Keratinocyte (primary cell): Measurements from ENCODE around the gene C11orf91. TPM values are rescaled to one million over a fixed set of nuclear protein-coding genes. Genes with fewer than 3 reads are reported as not detected.

Source experiments
- DNase-seq: peaks from one replicate; pipeline ENCODE4 v3.0.0-alpha.2; 2011; ENCODE audit warnings: low read depth, missing footprints, low spot score
- FAIRE-seq: peaks from 2 replicates; lab custom pipeline; 2011; peaks lifted over from hg19 to GRCh38; lab: Jason Lieb, UNC
- H2AFZ ChIP-seq: 2 replicates; pipeline ENCODE4 v1.6.0; 2012; ENCODE audit warnings: low read length, control low read depth, inconsistent platforms; ENCODE audit not compliant: control insufficient read depth
- H3K27ac ChIP-seq: 2 replicates; pipeline ENCODE4 v1.5.1; 2011; ENCODE audit warnings: low read length; ENCODE audit not compliant: control insufficient read depth, insufficient read depth
- H3K27me3 ChIP-seq: 3 replicates; pipeline ENCODE4 v1.6.0; 2011; ENCODE audit warnings: low read length; ENCODE audit not compliant: control insufficient read depth, insufficient read depth; ENCODE audit errors: extremely low read depth
- H3K36me3 ChIP-seq, 2 experiments: 2 replicates in 1 of 2; 3 replicates in 1 of 2; pipeline ENCODE4 v1.5.1; 2011; ENCODE audit warnings: low read length in 2 of 2, mild to moderate bottlenecking in 1 of 2; ENCODE audit not compliant: control insufficient read depth in 2 of 2, insufficient read depth in 2 of 2; ENCODE audit errors: extremely low read depth in 1 of 2
- H3K4me1 ChIP-seq: 3 replicates; pipeline ENCODE4 v1.5.1; 2011; ENCODE audit warnings: low read length; ENCODE audit not compliant: control insufficient read depth, insufficient read depth; ENCODE audit errors: extremely low read depth
- H3K4me2 ChIP-seq: 3 replicates; pipeline ENCODE4 v1.6.0; 2011; ENCODE audit warnings: low read depth, low read length; ENCODE audit not compliant: control insufficient read depth, insufficient read depth; ENCODE audit errors: extremely low read depth
- H3K4me3 ChIP-seq, 3 experiments: fragments of 200-600 bp in 1 of 3; sonication (generic) in 1 of 3; 2 replicates in 2 of 3; 3 replicates in 1 of 3; pipeline ENCODE4 v1.5.1; 2011 to 2016; ENCODE audit warnings: low read length in 3 of 3, mild to moderate bottlenecking in 3 of 3, control low read depth in 2 of 3, inconsistent platforms in 1 of 3, low read depth in 1 of 3, mixed read lengths in 1 of 3, mixed run types in 1 of 3, moderate library complexity in 1 of 3; ENCODE audit not compliant: control insufficient read depth in 2 of 3, insufficient read depth in 2 of 3; ENCODE audit errors: extremely low read depth in 1 of 3
- H3K79me2 ChIP-seq: 2 replicates; pipeline ENCODE4 v1.6.0; 2012; ENCODE audit warnings: low read length; ENCODE audit not compliant: control insufficient read depth, insufficient read depth
- H3K9ac ChIP-seq: 3 replicates; pipeline ENCODE4 v1.6.0; 2011; ENCODE audit warnings: low read length; ENCODE audit not compliant: control insufficient read depth, insufficient read depth; ENCODE audit errors: extremely low read depth
- H3K9me1 ChIP-seq: 3 replicates; pipeline ENCODE4 v1.6.0; 2011; ENCODE audit warnings: low read length; ENCODE audit not compliant: control insufficient read depth, insufficient read depth; ENCODE audit errors: extremely low read depth
- H3K9me3 ChIP-seq: 2 replicates; pipeline ENCODE4 v1.5.1; 2012; ENCODE audit warnings: low read depth, low read length; ENCODE audit not compliant: control insufficient read depth
- H4K20me1 ChIP-seq: 3 replicates; pipeline ENCODE4 v1.6.0; 2011; ENCODE audit warnings: low read length; ENCODE audit not compliant: control insufficient read depth, insufficient read depth; ENCODE audit errors: extremely low read depth
- CTCF ChIP-seq, 3 experiments: IDR thresholded peaks in 1 of 3; conservative IDR thresholded peaks in 1 of 3; optimal IDR thresholded peaks in 1 of 3; 2 replicates in 2 of 3; 3 replicates in 1 of 3; pipeline versions ENCODE3 to v1.5.1; 2011; ENCODE audit warnings: low read length in 3 of 3, mild to moderate bottlenecking in 3 of 3, moderate library complexity in 2 of 3, control low read depth in 1 of 3, inconsistent platforms in 1 of 3; ENCODE audit not compliant: insufficient read depth in 2 of 3; ENCODE audit errors: extremely low read depth in 1 of 3
- EZH2 ChIP-seq: IDR thresholded peaks from one replicate; pipeline ENCODE4 v1.6.1; 2012; ENCODE audit warnings: inconsistent platforms, mild to moderate bottlenecking, low read length, moderate library complexity
- dilution Hi-C: fragments of 300-500 bp; cut with MboI; formaldehyde crosslinking; loops from one replicate; pipeline ENCODE4 v1.7.0; 2020; ENCODE audit warnings: low sequenced_read_pairs; ENCODE audit not compliant: extremely low pct_ligation_motif_present
- polyA plus RNA-seq, 5 experiments: library from polyadenylated mRNA; depleted of rRNA in 3 of 5; stranded (reverse) in 3 of 5; stranded (forward) in 1 of 5; unstranded in 1 of 5; fragments of >200 nt; gene quantifications; 1 replicate in 1 of 5; 2 replicates in 3 of 5; 3 replicates in 1 of 5; pipeline versions ENCODE4 v1.2.1 to v1.2.3, GENCODE V29; 2011 to 2012; ENCODE audit warnings: missing spikeins in 2 of 5, low read depth in 1 of 5, low replicate concordance in 1 of 5

The C11orf91 gene
- polyA plus RNA-seq, 1 donor (not counting 4 experiments of a cell fraction or from before 2014, with no cell fraction given), result 0.10 TPM

- H2AFZ ChIP-seq, result no peak overlapping the region
- peak overlapping the region; percentile 9 for H3K9ac ChIP-seq
- peak overlapping the region; percentile 74 for H3K4me2 ChIP-seq
- H3K27me3 ChIP-seq, result no peaks in the 10 kb centered on the region
- peak overlapping the region in 1 of 3 experiments; percentile 19 for H3K4me3 ChIP-seq
- no peaks in the 10 kb centered on the region for H3K9me3 ChIP-seq
- FAIRE-seq (peak; percentile 36), DNase-seq (peak; percentile 73)
- peaks cover 53% of the 10 kb centered on the region for H3K4me1 ChIP-seq
- TF ChIP-seq CTCF (optimal IDR thresholded peaks at IDR 0.05 in 1 of 3, IDR thresholded peaks at IDR 0.05 in 1 of 3, conservative IDR thresholded peaks at IDR 0.05 in 1 of 3; ENCODE audit: extremely low read depth in 1 of 3, insufficient read depth in 2 of 3, low read length in 3 of 3), result peak; percentile 19 to 40 (median 32)
- no peak for TF ChIP-seq EZH2
- dilution Hi-C loops, result no loop called here
- H3K9me1 ChIP-seq, result no peaks in the 10 kb centered on the region
- peaks cover 61% of the 10 kb centered on the region for H3K79me2 ChIP-seq
- H3K27ac ChIP-seq, result peak overlapping the region; percentile 54
- peaks cover 2% of the 10 kb centered on the region for H4K20me1 ChIP-seq
- H3K36me3 ChIP-seq, result peaks cover 25 to 55% of the 10 kb centered on the region in 2 experiments
Measured at GRCh38 chr11:33716243-33716642, 15.6 kb upstream of the C11orf91 start.

GRCh38 chr11:33713856-33714398, 13.3 kb upstream of the C11orf91 start:
- peaks cover 43% of the 10 kb centered on the region for H3K4me1 ChIP-seq
- no peaks in the 10 kb centered on the region for H3K9me3 ChIP-seq
- FAIRE-seq (peak; percentile 46), DNase-seq (no peak)
- no peak overlapping the region for H3K27ac ChIP-seq
- TF ChIP-seq EZH2 (no peak), CTCF (optimal IDR thresholded peaks at IDR 0.05 in 1 of 3, IDR thresholded peaks at IDR 0.05 in 1 of 3, conservative IDR thresholded peaks at IDR 0.05 in 1 of 3; ENCODE audit: extremely low read depth in 1 of 3, insufficient read depth in 2 of 3, low read length in 3 of 3) (no peak)
- H2AFZ ChIP-seq, result no peak overlapping the region
- H3K36me3 ChIP-seq, result peaks cover 28 to 65% of the 10 kb centered on the region in 2 experiments
- H3K79me2 ChIP-seq, result peaks cover 52% of the 10 kb centered on the region
- no peak overlapping the region for H3K4me2 ChIP-seq
- no peaks in the 10 kb centered on the region for H3K9me1 ChIP-seq
- peaks cover 2% of the 10 kb centered on the region for H4K20me1 ChIP-seq
- dilution Hi-C loops, result no loop called here
- no peak overlapping the region for H3K4me3 ChIP-seq
- H3K9ac ChIP-seq, result no peak overlapping the region
- no peaks in the 10 kb centered on the region for H3K27me3 ChIP-seq
